Fibroblast of mammary gland (primary cell): ENCODE data around the gene OR2M5.

ENCODE experiments used
- DNase-seq: peaks from one replicate; pipeline ENCODE4 v3.0.0-alpha.2; 2010; ENCODE audit warnings: low read depth
- H3K4me3 ChIP-seq: 2 replicates; pipeline ENCODE4 v1.5.1; 2011; ENCODE audit warnings: low read depth, mild to moderate bottlenecking, low read length, moderate library complexity; ENCODE audit not compliant: control insufficient read depth
- TF ChIP-seq, protein P1 (sequence below): conservative IDR thresholded peaks from 2 replicates; pipeline ENCODE4 v1.5.1; 2011; ENCODE audit warnings: low read depth, low read length, inconsistent platforms; ENCODE audit not compliant: control insufficient read depth, insufficient read depth

Gene OR2M5

DNA sequence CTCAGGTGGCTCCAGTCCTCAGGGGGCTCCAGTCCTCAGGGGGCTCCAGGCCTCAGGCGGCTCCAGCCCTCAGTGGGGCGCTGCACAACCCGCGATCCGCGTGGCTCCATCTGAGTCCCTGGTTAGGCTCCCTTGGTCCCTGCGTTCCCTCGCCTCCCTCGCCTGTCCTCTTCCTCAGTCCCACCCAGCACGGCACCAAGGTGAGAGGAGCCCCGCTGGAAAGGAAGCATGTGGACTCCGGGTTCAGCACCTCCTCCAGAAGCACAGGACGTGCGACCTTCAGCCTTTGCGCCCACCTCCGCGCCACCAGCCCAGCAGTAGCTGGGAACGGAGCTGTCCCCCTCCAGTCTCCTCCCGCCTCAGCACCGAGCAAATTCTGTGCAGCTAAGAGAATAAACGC lies 8.1 kb upstream of the OR2M5 start:
- TF ChIP-seq, protein P1, sequence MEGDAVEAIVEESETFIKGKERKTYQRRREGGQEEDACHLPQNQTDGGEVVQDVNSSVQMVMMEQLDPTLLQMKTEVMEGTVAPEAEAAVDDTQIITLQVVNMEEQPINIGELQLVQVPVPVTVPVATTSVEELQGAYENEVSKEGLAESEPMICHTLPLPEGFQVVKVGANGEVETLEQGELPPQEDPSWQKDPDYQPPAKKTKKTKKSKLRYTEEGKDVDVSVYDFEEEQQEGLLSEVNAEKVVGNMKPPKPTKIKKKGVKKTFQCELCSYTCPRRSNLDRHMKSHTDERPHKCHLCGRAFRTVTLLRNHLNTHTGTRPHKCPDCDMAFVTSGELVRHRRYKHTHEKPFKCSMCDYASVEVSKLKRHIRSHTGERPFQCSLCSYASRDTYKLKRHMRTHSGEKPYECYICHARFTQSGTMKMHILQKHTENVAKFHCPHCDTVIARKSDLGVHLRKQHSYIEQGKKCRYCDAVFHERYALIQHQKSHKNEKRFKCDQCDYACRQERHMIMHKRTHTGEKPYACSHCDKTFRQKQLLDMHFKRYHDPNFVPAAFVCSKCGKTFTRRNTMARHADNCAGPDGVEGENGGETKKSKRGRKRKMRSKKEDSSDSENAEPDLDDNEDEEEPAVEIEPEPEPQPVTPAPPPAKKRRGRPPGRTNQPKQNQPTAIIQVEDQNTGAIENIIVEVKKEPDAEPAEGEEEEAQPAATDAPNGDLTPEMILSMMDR, result no peak
- H3K4me3 ChIP-seq, result no peak overlapping the region

DNA sequence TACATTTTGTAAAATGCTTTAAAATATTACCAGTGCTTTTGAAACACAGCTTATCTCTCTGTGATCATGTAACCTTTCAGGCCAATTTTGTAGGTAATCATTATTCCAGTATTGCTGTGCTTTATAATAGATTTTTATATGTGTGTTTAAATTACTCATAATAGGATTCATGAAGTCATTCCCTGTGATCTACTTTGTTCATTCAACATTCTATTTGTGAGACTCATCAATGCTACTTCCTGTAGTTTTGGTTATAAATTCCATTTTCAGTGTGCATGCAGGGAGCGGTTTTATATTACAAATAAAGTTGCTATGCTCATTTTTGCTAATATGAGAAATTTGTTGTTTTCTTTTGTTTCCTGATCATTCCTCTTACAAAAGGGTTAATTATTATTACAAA lies 4.1 kb upstream of the OR2M5 start:
- DNase-seq, result no peak

More for the DNA sequence above, 8.1 kb upstream of the OR2M5 start:
- no peak for DNase-seq

DNA sequence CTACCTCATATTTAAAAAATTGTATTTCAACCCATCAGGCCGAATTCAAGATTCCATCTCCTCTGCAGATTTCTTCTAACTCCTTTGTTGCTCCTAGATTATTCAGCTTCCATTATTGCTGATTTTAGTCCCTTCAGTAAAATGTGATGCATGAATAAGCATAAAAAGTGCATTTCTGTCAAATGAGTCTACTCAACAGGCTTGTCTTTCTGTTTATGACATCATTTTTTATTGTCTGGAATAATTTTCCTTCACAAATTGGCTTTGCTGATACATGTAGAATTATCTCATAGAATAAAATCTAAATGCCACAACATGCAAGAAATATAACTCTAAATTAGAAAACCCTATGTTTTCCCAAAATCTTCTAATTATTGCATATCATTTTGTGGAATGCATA lies 1.6 kb upstream of the OR2M5 start:
- TF ChIP-seq, protein P1, result no peak
- no peak overlapping the region for H3K4me3 ChIP-seq
- no peak for DNase-seq

More for the DNA sequence above, 4.1 kb upstream of the OR2M5 start:
- TF ChIP-seq, protein P1, result no peak
- H3K4me3 ChIP-seq, result no peak overlapping the region

DNA sequence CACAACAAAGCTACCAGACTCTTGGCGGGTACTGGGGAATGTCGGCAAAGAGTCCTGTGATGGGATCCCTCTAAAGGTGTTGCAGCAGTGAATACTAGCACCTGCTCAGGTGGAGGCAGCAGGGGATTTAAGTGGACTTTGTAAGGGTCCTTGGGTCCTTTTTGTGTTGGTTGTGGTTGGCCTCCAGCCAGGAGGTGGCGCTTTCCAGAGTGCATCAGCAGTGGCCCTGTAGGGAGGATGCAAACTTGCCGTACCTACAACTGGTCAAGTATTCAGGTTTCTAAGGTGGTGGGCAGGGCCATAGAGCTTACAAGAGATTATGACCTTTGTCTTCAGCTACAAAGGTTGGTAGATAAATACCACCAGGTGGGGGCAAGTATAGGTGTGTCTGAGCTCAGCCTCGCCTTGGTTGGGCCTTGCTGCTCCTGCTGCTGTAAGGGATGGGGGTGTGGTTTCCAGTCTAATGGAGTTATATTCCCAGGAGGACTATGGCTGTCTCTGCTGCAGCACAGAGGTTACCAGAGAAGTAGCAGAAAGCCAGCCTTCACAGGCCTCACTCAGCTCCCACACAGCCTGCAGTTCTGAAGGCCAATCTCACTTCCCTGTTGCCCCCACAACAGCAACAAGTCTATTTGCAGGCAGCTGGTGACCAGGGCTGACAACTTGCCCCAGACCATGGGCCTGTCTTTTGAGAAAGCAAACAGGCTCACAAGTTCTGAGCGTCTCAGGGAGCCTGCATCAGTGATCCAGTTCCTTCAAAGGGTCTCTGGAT lies 7.3 kb downstream of the OR2M5 start:
- TF ChIP-seq, protein P1, result no peak
- DNase-seq, result no peak
- H3K4me3 ChIP-seq, result no peak overlapping the region

DNA sequence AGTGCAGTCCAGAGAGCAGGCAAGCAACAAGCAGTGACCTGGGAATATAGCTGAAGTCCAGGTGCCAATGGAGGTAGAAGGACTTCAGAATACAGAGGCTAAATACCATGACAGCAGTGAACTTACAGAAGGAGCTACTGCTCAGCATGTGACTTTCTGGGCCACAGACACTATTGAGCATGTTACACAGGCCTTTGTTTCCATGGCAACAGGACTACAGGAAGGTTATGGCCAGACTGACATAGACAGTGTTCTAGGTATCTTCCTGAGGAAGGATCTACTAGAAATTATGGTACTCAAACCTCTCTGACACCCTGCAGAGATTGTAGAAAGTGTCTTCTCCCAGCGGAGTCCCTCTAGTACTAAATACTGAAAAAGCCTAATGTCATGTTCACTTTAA lies 11.0 kb downstream of the OR2M5 start:
- no peak for DNase-seq
- TF ChIP-seq, protein P1, result no peak
- no peak overlapping the region for H3K4me3 ChIP-seq

DNA sequence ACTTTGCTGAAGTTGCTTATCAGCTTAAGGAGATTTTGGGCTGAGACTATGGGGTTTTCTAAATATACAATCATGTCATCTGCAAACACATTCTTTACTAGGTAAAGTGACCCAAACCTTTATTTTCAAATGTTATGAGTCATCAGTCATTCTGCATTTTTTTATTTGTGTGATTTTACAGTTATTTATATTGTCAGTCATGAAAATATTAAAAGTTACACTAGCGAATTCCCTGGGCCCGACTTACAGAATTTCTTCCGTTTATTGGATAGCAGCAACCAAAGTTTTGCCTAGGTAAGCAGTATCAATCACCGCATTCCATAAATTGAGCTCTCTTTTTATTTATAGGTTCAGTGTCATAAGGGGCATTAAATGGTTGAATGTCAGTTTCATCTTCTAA lies 13.8 kb downstream of the OR2M5 start:
- no peak overlapping the region for H3K4me3 ChIP-seq
- no peak for DNase-seq
- TF ChIP-seq, protein P1, result no peak
